IPS-18a (cell line): Measurements from ENCODE around the gene ANKLE1.

ENCODE experiments used
- H3K27ac ChIP-seq: one replicate; pipeline ENCODE4 v1.5.1; 2013; ENCODE audit warnings: low read length
- H3K27me3 ChIP-seq: one replicate; pipeline ENCODE4 v1.6.1; 2013; ENCODE audit warnings: mild to moderate bottlenecking, low read length; ENCODE audit not compliant: control insufficient read depth, insufficient read depth
- H3K36me3 ChIP-seq: one replicate; pipeline ENCODE4 v1.6.1; 2013; ENCODE audit warnings: low read depth, low read length; ENCODE audit not compliant: control insufficient read depth
- H3K4me1 ChIP-seq: one replicate; pipeline ENCODE4 v1.6.1; 2013; ENCODE audit warnings: low read depth, low read length; ENCODE audit not compliant: control insufficient read depth
- H3K4me3 ChIP-seq: one replicate; pipeline ENCODE4 v1.5.1; 2013; ENCODE audit warnings: low read length
- H3K9ac ChIP-seq: one replicate; pipeline ENCODE4 v1.6.1; 2013; ENCODE audit warnings: mild to moderate bottlenecking, low read length, moderate library complexity
- H3K9me3 ChIP-seq: one replicate; pipeline ENCODE4 v1.6.1; 2013; ENCODE audit warnings: low read depth, low read length; ENCODE audit not compliant: control insufficient read depth

The ANKLE1 gene

GRCh38 chr19:17255150-17255621 lies 26.5 kb upstream of the ANKLE1 start:
- Histone ChIP-seq H3K4me3 (no peak overlapping the region), H3K27ac (no peak overlapping the region), H3K9me3 (peaks cover 3% of the 10 kb centered on the region), H3K27me3 (no peaks in the 10 kb centered on the region), H3K9ac (no peak overlapping the region), H3K36me3 (peaks cover 4% of the 10 kb centered on the region), H3K4me1 (no peaks in the 10 kb centered on the region)

DNA sequence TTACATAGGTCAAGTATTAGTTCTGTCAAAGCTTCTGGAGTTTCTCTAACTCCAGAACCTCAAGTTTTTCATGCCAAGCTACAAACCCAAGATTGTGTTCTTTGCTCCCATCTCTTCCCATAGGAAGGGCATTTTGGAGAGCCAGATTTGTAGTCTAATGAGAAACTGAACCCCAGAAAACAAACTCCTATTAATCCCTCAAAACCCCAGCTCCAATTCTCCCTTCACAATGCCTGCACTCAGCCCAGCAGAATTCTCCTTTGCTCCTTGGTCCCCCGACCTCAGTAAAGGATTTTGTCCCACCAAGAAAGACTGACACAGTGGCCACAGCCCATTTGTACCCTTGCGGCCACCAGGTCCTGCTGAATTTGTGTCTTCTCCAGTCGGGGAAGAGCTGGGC lies 25.6 kb upstream of the ANKLE1 start:
- Histone ChIP-seq H3K9ac (no peak overlapping the region), H3K36me3 (peaks cover 4% of the 10 kb centered on the region), H3K4me3 (no peak overlapping the region), H3K27me3 (no peaks in the 10 kb centered on the region), H3K4me1 (no peaks in the 10 kb centered on the region), H3K9me3 (peaks cover 3% of the 10 kb centered on the region), H3K27ac (no peak overlapping the region)

DNA sequence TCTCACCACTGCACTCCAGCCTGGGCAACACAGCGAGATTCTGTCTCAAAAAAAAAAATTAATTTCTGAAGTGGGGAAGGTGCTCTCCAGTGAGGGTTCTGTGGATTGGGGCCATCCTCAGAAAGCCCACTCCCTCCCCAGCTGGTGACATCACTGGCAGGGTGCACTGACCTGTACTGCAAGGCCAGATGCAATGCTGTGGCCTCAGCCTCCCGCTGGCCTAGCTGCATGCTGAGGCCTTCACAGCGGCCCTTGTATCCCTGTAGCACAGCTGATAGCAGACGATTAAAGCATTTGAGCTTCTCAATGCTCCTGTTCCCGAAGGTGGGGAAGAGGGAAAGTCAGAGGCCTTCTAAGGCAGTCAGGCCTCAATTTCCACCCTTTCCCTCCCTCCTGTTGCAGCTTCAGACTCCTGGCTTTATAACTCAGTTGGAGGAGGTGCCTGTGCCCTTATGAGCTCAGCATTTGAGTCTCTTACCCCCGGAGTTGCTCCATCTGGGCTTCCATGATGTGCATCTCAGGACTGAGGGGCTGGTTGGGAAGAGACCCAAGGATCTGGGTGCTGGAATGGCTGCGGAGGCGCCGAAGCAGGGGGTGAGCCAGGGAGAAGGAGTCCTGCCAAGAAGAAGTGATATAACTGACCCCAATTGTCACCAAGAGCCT lies 22.5 kb upstream of the ANKLE1 start:
- peaks cover 3% of the 10 kb centered on the region for H3K4me1 ChIP-seq
- H3K4me3 ChIP-seq = no peak overlapping the region
- no peak overlapping the region for H3K9ac ChIP-seq
- H3K36me3 ChIP-seq = peaks cover 4% of the 10 kb centered on the region
- peaks cover 3% of the 10 kb centered on the region for H3K9me3 ChIP-seq
- no peak overlapping the region for H3K27ac ChIP-seq
- H3K27me3 ChIP-seq = no peaks in the 10 kb centered on the region

DNA sequence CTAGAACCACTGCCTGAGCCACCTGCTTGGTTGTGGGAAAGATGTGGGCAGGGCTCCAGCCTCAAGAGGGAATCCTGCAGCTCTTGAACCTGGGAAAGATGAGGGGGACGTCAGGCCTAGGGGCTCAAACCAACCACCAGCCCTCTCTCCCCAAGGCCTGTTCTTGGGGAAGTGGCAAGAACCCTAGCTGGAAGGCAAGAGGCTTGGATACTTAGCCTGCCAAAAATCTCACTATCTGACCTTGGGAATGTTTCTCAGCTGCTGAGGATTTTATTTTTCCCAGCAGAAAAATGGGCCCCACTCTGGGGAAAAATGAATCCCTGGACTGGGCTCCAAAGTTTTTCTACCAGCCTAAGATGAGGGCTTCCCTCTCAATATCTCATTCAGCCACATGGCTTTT lies 21.8 kb upstream of the ANKLE1 start:
- Histone ChIP-seq H3K27ac (no peak overlapping the region), H3K4me3 (no peak overlapping the region), H3K27me3 (no peaks in the 10 kb centered on the region), H3K4me1 (peaks cover 9% of the 10 kb centered on the region), H3K9ac (no peak overlapping the region), H3K36me3 (peaks cover 4% of the 10 kb centered on the region), H3K9me3 (peaks cover 3% of the 10 kb centered on the region)

- peak overlapping the region; percentile 45 for H3K9ac ChIP-seq
- peaks cover 11% of the 10 kb centered on the region for H3K4me1 ChIP-seq
- H3K27ac ChIP-seq = no peak overlapping the region
- peaks cover 4% of the 10 kb centered on the region for H3K36me3 ChIP-seq
- H3K4me3 ChIP-seq = no peak overlapping the region
- H3K9me3 ChIP-seq = peaks cover 3% of the 10 kb centered on the region
- H3K27me3 ChIP-seq = no peaks in the 10 kb centered on the region
These were observed 20.8 kb upstream of the ANKLE1 start for GRCh38 chr19:17260842-17261325.

GRCh38 chr19:17262557-17262956 lies 19.1 kb upstream of the ANKLE1 start:
- Histone ChIP-seq H3K27ac (no peak overlapping the region), H3K36me3 (peaks cover 4% of the 10 kb centered on the region), H3K4me3 (no peak overlapping the region), H3K4me1 (peaks cover 11% of the 10 kb centered on the region), H3K27me3 (no peaks in the 10 kb centered on the region), H3K9me3 (peaks cover 3% of the 10 kb centered on the region), H3K9ac (no peak overlapping the region)

GRCh38 chr19:17263712-17264640 lies 17.7 kb upstream of the ANKLE1 start:
- no peak overlapping the region for H3K4me3 ChIP-seq
- H3K9me3 ChIP-seq = peaks cover 3% of the 10 kb centered on the region
- peak overlapping the region; percentile 16 for H3K9ac ChIP-seq
- H3K36me3 ChIP-seq = peaks cover 4% of the 10 kb centered on the region
- peaks cover 11% of the 10 kb centered on the region for H3K4me1 ChIP-seq
- H3K27me3 ChIP-seq = no peaks in the 10 kb centered on the region
- peak overlapping the region; percentile 80 for H3K27ac ChIP-seq

GRCh38 chr19:17264641-17264979 lies 17.1 kb upstream of the ANKLE1 start, which contains the start of gene USHBP1:
Gene USHBP1, minus strand, starts transcription at chr19:17264745. Its CDS starts 446 bp downstream, at chr19:17264299.
- Histone ChIP-seq H3K4me1 (peaks cover 11% of the 10 kb centered on the region), H3K9ac (peak within 1 kb of the TSS; percentile 16), H3K27me3 (no peaks in the 10 kb centered on the region), H3K9me3 (peaks cover 1% of the 10 kb centered on the region), H3K36me3 (no peaks in the 10 kb centered on the region), H3K4me3 (no peak within 1 kb of the TSS), H3K27ac (peak within 1 kb of the TSS; percentile 80)

DNA sequence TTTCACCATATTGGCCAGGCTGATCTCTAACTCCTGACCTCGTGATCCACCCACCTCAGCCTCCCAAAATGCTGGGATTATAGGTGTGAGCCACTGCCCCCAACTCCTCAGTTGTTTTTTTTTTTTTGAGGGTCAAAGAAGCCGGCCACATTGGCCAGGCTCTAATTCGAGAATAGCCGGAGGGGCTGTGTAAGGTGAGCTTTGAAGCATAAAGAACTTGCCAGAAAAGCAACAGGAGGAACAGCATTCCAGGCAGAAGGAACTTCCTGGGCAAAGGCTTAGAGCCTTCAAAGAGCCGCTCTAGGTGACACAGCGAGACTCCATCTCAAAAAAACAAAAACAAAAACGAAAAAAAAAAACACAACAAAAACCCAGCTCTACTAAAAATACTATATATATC lies 15.7 kb upstream of the ANKLE1 start:
- no peak overlapping the region for H3K4me3 ChIP-seq
- no peaks in the 10 kb centered on the region for H3K9me3 ChIP-seq
- H3K4me1 ChIP-seq = peaks cover 11% of the 10 kb centered on the region
- peaks cover under 1% of the 10 kb centered on the region for H3K36me3 ChIP-seq
- no peaks in the 10 kb centered on the region for H3K27me3 ChIP-seq
- H3K27ac ChIP-seq = no peak overlapping the region
- H3K9ac ChIP-seq = no peak overlapping the region

DNA sequence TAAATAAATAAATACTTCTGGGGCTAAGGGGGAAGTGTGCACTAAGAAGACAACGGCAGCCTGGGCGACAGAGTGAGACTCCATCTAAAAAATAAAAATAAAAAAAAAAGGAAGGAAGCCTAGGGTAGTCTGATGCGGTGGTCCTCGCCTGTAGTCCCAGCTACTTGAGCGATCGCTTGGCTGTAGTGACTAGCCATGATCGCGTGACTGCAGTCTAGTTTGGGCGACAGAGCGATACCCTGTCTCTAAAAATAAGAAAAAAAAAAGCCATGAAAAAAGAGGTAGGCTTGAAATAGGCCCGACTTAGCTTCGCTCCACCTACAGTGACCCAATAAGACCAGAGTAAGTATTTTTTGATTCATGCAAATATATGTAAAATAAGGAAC lies 15.1 kb upstream of the ANKLE1 start:
- Histone ChIP-seq H3K9ac (no peak overlapping the region), H3K27me3 (no peaks in the 10 kb centered on the region), H3K4me1 (peaks cover 11% of the 10 kb centered on the region), H3K4me3 (no peak overlapping the region), H3K36me3 (peaks cover 6% of the 10 kb centered on the region), H3K27ac (no peak overlapping the region), H3K9me3 (no peaks in the 10 kb centered on the region)

GRCh38 chr19:17266975-17267788 lies 14.5 kb upstream of the ANKLE1 start, which contains the start of gene BABAM1:
Gene BABAM1, plus strand, starts transcription at chr19:17267443. Its CDS starts 1,364 bp downstream, at chr19:17268807.
- H3K27ac ChIP-seq = peak within 1 kb of the TSS; percentile 61
- no peaks in the 10 kb centered on the region for H3K9me3 ChIP-seq
- H3K9ac ChIP-seq = peak within 1 kb of the TSS; percentile 89
- peaks cover 10% of the 10 kb centered on the region for H3K36me3 ChIP-seq
- H3K4me3 ChIP-seq = peak within 1 kb of the TSS; percentile 87
- H3K4me1 ChIP-seq = peaks cover 11% of the 10 kb centered on the region
- no peaks in the 10 kb centered on the region for H3K27me3 ChIP-seq
